OCI-LY1 (cell line): ENCODE data around the gene CD200.

Experiments
- EZH2 ChIP-seq: fragments of 200-600 bp; sonication (generic), shearing (Covaris generic); IDR thresholded peaks from 2 replicates; pipeline ENCODE4 v1.8.0; 2017; ENCODE audit warnings: borderline replicate concordance, mixed run types, mild to moderate bottlenecking, antibody characterized with exemption, low read length, moderate library complexity, mixed read lengths
- TF ChIP-seq, protein P1 (sequence below): fragments of 200-600 bp; sonication (generic), shearing (Covaris generic); IDR thresholded peaks from 2 replicates; pipeline ENCODE4 v1.5.1; 2017; ENCODE audit warnings: mild to moderate bottlenecking, antibody characterized with exemption, low read length, moderate library complexity, mixed read lengths

DNA sequence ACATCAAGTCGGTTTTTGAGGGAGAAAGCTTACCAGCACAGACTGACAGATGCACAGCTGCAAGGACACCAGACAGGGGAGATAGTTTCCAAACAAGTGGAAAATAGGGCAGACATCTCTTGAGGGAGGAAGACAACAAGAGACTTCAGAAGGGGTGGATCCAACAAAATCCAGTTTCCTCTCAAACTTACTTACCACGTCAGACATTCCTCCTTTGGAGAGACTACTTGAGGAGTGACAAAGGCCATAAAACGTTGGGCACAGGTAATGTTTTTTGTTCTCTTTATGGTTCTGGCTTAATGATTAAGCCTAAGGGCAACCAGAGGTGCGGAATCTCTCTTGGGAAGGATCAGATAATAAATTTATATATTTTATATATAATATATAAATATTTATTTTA lies 76.1 kb downstream of the CD200 start:
- TF ChIP-seq, protein P1, sequence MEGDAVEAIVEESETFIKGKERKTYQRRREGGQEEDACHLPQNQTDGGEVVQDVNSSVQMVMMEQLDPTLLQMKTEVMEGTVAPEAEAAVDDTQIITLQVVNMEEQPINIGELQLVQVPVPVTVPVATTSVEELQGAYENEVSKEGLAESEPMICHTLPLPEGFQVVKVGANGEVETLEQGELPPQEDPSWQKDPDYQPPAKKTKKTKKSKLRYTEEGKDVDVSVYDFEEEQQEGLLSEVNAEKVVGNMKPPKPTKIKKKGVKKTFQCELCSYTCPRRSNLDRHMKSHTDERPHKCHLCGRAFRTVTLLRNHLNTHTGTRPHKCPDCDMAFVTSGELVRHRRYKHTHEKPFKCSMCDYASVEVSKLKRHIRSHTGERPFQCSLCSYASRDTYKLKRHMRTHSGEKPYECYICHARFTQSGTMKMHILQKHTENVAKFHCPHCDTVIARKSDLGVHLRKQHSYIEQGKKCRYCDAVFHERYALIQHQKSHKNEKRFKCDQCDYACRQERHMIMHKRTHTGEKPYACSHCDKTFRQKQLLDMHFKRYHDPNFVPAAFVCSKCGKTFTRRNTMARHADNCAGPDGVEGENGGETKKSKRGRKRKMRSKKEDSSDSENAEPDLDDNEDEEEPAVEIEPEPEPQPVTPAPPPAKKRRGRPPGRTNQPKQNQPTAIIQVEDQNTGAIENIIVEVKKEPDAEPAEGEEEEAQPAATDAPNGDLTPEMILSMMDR: no peak
- no peak for TF ChIP-seq EZH2
